DND-41 (cell line): ENCODE results near the gene METTL25B.

Source experiments
- ATAC-seq: fragments of 200-7000 bp; cut with Tn5 transposase; 3 replicates; pipeline ENCODE4 v1.9.1; 2021; ENCODE audit warnings: low read depth; ENCODE audit not compliant: insufficient read depth
- DNase-seq: peaks from one replicate; pipeline ENCODE4 v3.0.0-alpha.2; 2020
- H2AFZ ChIP-seq: 2 replicates; pipeline ENCODE4 v1.6.0; 2012; ENCODE audit warnings: low read depth, low read length
- H3K27ac ChIP-seq: 2 replicates; pipeline ENCODE4 v1.5.1; 2012; ENCODE audit warnings: low read length, inconsistent platforms
- H3K27me3 ChIP-seq: fragments of 200-600 bp; sonication (generic); 2 replicates; pipeline ENCODE4 v1.6.0; 2012; ENCODE audit warnings: low read length, mild to moderate bottlenecking, inconsistent platforms; ENCODE audit not compliant: insufficient read depth, poor library complexity
- H3K36me3 ChIP-seq: 2 replicates; pipeline ENCODE4 v1.5.1; 2012; ENCODE audit warnings: low read length, inconsistent platforms; ENCODE audit not compliant: insufficient read depth
- H3K4me1 ChIP-seq: 2 replicates; pipeline ENCODE4 v1.5.1; 2012; ENCODE audit warnings: mild to moderate bottlenecking, low read length; ENCODE audit not compliant: insufficient read depth
- H3K4me2 ChIP-seq: 2 replicates; pipeline ENCODE4 v1.6.0; 2012; ENCODE audit warnings: mild to moderate bottlenecking, moderate library complexity, low read length, inconsistent platforms; ENCODE audit not compliant: insufficient read depth
- H3K4me3 ChIP-seq, 2 experiments: fragments of 200-600 bp in 1 of 2; shearing (Covaris generic) in 1 of 2; 2 replicates each; pipeline ENCODE4 v1.5.1; 2012 to 2016; ENCODE audit warnings: inconsistent platforms in 2 of 2, low read length in 2 of 2, mild to moderate bottlenecking in 2 of 2, low read depth in 1 of 2, moderate library complexity in 1 of 2
- H3K79me2 ChIP-seq: 2 replicates; pipeline ENCODE4 v1.6.0; 2012; ENCODE audit warnings: low read length, inconsistent platforms; ENCODE audit not compliant: insufficient read depth
- H3K9ac ChIP-seq: 2 replicates; pipeline ENCODE4 v1.6.0; 2012; ENCODE audit warnings: low read depth, mild to moderate bottlenecking, inconsistent platforms, low read length, moderate library complexity
- H3K9me3 ChIP-seq: 2 replicates; pipeline ENCODE4 v1.5.1; 2012; ENCODE audit warnings: low read length, moderate library complexity, mild to moderate bottlenecking, inconsistent platforms; ENCODE audit not compliant: insufficient read depth, severe bottlenecking
- H4K20me1 ChIP-seq: 2 replicates; pipeline ENCODE4 v1.6.0; 2012; ENCODE audit warnings: low read length; ENCODE audit not compliant: insufficient read depth
- CTCF ChIP-seq: IDR thresholded peaks from 2 replicates; pipeline ENCODE4 v1.5.1; 2012; ENCODE audit warnings: borderline replicate concordance, low read length, moderate library complexity, mild to moderate bottlenecking; ENCODE audit not compliant: poor library complexity, severe bottlenecking; ENCODE audit errors: extremely low read depth
- EZH2 ChIP-seq: IDR thresholded peaks from 3 replicates; pipeline ENCODE4 v1.6.1; 2012; ENCODE audit warnings: borderline replicate concordance, low read depth, mild to moderate bottlenecking, moderate library complexity, low read length, inconsistent platforms; ENCODE audit not compliant: severe bottlenecking

The METTL25B gene

GRCh38 chr1:156746728-156747631, 18.7 kb downstream of the METTL25B start:
- H3K79me2 ChIP-seq = peaks cover 79% of the 10 kb centered on the region
- DNase-seq (peak; percentile 79), ATAC-seq (peak; percentile 42)
- peak overlapping the region; percentile 97 for H3K9ac ChIP-seq
- H2AFZ ChIP-seq = no peak overlapping the region
- TF ChIP-seq EZH2 = no peak
- peaks cover 56% of the 10 kb centered on the region for H4K20me1 ChIP-seq
- H3K4me1 ChIP-seq = peaks cover 58% of the 10 kb centered on the region
- H3K27ac ChIP-seq = peak overlapping the region; percentile 93
- H3K36me3 ChIP-seq = peaks cover 67% of the 10 kb centered on the region
- peak overlapping the region; percentile 92 for H3K4me2 ChIP-seq
- H3K4me3 ChIP-seq = peak overlapping the region in 1 of 2 experiments; percentile 89; a peak in 2 of 4 replicates
- H3K27me3 ChIP-seq = no peaks in the 10 kb centered on the region
- H3K9me3 ChIP-seq = no peaks in the 10 kb centered on the region

DNA sequence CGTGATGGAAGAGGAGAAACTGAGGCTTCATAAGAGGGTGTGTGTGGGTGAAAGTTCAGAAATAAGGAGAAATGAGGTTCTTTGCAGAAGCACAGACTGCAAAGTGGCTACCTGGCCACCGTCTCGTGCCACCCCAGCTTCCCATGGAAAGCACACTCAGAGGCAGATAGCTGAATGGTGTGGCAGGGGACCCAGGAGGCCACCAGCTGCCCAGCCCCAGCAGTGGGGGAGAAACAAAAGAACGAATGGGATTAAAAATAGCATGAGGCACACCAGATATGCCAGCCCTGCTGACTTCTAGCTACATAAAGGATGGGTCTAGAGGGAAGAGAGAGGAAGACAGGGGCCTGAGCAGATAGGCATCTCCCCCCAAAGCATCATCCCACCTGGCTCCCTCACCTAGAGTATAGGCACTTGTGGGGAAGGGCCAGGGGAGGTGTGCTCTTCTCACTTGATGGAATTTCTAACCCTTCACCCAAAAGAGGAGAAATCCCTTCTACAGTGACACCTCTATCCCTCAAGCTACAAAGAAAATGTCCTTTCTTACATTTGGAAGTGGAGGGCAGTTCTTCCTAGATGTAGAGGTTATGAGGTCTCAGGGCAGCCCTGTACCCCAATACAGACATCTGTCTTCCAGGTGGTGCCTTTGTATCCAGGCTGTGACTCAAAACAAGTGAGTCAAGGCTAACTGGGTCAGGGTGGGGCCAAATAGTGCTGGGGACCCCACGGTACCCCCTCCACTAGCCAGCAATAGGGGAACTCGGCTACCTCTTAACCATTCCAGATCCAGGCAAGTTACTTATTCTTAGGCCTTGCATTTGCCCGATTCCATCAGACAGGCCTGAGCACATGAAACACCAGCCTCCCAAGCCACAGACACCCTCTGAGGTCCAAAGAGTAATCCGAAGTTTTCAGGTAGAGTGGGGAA, 19.7 kb downstream of the METTL25B start:
- no peak for ATAC-seq
- H3K79me2 ChIP-seq = peaks cover 89% of the 10 kb centered on the region
- peak overlapping the region; percentile 92 for H3K4me2 ChIP-seq
- no peak overlapping the region for H2AFZ ChIP-seq
- peak overlapping the region; percentile 97 for H3K9ac ChIP-seq
- H3K9me3 ChIP-seq = no peaks in the 10 kb centered on the region
- peak overlapping the region; percentile 93 for H3K27ac ChIP-seq
- TF ChIP-seq EZH2 (no peak), CTCF (no peak)
- peaks cover 61% of the 10 kb centered on the region for H3K36me3 ChIP-seq
- H3K27me3 ChIP-seq = no peaks in the 10 kb centered on the region
- DNase-seq = no peak
- H3K4me3 ChIP-seq = peak overlapping the region in 1 of 2 experiments; percentile 89; a peak in 3 of 4 replicates
- peaks cover 62% of the 10 kb centered on the region for H3K4me1 ChIP-seq
- H4K20me1 ChIP-seq = peaks cover 56% of the 10 kb centered on the region

DNA sequence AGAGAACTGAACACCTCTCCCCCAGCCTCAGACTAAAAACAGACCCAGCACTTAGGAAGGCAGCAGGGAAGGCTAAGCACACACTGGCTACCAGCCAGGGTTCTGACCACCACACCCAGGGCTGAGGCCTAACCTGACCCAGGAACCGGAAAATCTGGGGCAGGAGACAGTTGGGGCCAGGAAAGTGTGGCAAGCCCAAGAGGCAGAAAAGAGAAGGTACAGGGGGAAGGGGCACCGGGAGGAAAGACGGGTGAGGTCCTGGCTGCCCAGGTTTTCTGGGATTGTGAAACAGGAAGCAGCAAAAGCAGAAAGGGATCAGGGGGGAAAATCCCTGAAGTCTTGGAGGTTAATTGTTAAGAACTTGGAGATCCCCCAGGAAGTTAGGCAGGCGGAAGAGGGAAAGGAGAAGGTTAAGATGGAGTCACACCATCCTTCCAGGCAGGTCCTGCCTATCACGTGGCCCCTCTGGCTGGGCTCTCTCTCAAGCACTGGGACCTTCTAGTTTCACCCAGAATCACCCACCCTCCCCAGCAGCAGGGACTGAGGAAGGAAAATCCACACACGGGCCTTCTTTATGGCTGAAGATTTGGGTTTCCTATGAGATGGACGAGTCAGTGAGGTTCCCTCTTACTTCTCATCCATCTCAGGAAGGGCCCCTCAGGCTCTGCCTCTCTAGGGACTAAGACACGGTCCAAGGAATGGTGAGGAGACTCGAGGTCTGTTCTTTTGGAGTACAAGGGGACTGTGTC, 20.6 kb downstream of the METTL25B start:
- Histone ChIP-seq H3K4me2 (peak overlapping the region; percentile 92), H3K9ac (peak overlapping the region; percentile 97), H3K27ac (peak overlapping the region; percentile 93), H3K36me3 (peaks cover 53% of the 10 kb centered on the region), H4K20me1 (peaks cover 56% of the 10 kb centered on the region), H3K27me3 (no peaks in the 10 kb centered on the region), H3K79me2 (peaks cover 92% of the 10 kb centered on the region), H3K9me3 (no peaks in the 10 kb centered on the region), H3K4me1 (peaks cover 70% of the 10 kb centered on the region), H3K4me3 (peak overlapping the region in 1 of 2 experiments; percentile 89; a peak in 3 of 4 replicates), H2AFZ (no peak overlapping the region)
- TF ChIP-seq EZH2 (no peak), CTCF (no peak)
- DNase-seq (no peak), ATAC-seq (no peak)
